H7 (cell line): ENCODE measurements around the gene TCF25. TPM values are rescaled to one million over a fixed set of nuclear protein-coding genes. Genes with fewer than 3 reads are reported as not detected.
A peak's percentile ranks its signal among the peaks of the same experiment; 100 is the strongest.
"Not testable (repeated sequence)": the region's sequence is repeated elsewhere in the genome, so short reads cannot be mapped to it uniquely, and the experiment has no call there.

ENCODE experiments used
- DNase-seq: peaks from one replicate; pipeline ENCODE4 v3.0.0; 2012
- H3K27me3 ChIP-seq: 2 replicates; pipeline ENCODE4 v1.6.0; 2011; ENCODE audit warnings: mild to moderate bottlenecking, low read length; ENCODE audit not compliant: control insufficient read depth, insufficient read depth
- H3K36me3 ChIP-seq: replicated peaks from 2 replicates; pipeline ENCODE4 v1.5.1; 2011; ENCODE audit warnings: low read length; ENCODE audit not compliant: control insufficient read depth, insufficient read depth
- H3K4me3 ChIP-seq: 2 replicates; pipeline ENCODE4 v1.5.1; 2011; ENCODE audit warnings: low read depth, mild to moderate bottlenecking, control low read depth, low read length, moderate library complexity; ENCODE audit not compliant: insufficient read depth
- total RNA-seq: library from RNA; depleted of rRNA; stranded (reverse); fragments of >200 nt; shearing (Covaris generic); gene quantifications from 2 replicates; pipeline ENCODE4 v1.2.3, GENCODE V29; 2014

The TCF25 gene
- total RNA-seq, 1 experiment from 2014 or later: 70.5 TPM

DNA sequence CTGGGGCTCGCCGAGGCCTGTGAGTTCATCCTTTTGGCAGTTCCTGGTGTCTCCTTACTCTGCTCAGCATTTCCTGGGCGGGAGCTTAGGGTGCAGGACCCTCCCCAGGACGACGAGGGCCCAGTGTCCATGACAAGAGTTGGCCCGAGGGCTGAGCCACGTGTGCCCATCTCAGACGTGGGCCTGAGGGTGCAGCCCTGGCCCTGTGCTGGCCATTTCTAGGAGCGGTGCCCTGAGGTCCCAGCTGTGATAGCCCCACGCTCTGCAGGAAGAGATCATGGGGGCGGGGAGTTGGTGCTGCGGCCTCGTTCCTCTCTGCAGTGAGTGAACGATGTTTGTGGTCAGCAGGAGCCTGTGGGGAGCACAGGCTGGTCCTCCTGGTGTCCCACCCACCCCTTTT lies 39.2 kb downstream of the TCF25 start:
- Histone ChIP-seq H3K27me3 (no peaks in the 10 kb centered on the region), H3K36me3 (peaks cover 4% of the 10 kb centered on the region), H3K4me3 (no peak overlapping the region)
- no peak for DNase-seq

- peaks cover 2% of the 10 kb centered on the region for H3K36me3 ChIP-seq
- DNase-seq: no peak
- H3K27me3 ChIP-seq: peaks cover under 1% of the 10 kb centered on the region; the same call in 1 of the 2 replicates
These were observed 40.3 kb downstream of the TCF25 start for GRCh38 chr16:89913408-89914387.

GRCh38 chr16:89914642-89915285 lies 41.4 kb downstream of the TCF25 start:
- H3K4me3 ChIP-seq, DNase-seq, H3K36me3 ChIP-seq, H3K27me3 ChIP-seq: not testable (repeated sequence)

More at GRCh38 chr16:89913408-89914387, 40.3 kb downstream of the TCF25 start:
- H3K4me3 ChIP-seq: no peak overlapping the region

GRCh38 chr16:89915303-89916232 lies 42.2 kb downstream of the TCF25 start:
- no peak overlapping the region for H3K4me3 ChIP-seq
- DNase-seq: no peak
- H3K27me3 ChIP-seq: peaks cover 4% of the 10 kb centered on the region; the same call in 1 of the 2 replicates
- peaks cover 2% of the 10 kb centered on the region for H3K36me3 ChIP-seq

DNA sequence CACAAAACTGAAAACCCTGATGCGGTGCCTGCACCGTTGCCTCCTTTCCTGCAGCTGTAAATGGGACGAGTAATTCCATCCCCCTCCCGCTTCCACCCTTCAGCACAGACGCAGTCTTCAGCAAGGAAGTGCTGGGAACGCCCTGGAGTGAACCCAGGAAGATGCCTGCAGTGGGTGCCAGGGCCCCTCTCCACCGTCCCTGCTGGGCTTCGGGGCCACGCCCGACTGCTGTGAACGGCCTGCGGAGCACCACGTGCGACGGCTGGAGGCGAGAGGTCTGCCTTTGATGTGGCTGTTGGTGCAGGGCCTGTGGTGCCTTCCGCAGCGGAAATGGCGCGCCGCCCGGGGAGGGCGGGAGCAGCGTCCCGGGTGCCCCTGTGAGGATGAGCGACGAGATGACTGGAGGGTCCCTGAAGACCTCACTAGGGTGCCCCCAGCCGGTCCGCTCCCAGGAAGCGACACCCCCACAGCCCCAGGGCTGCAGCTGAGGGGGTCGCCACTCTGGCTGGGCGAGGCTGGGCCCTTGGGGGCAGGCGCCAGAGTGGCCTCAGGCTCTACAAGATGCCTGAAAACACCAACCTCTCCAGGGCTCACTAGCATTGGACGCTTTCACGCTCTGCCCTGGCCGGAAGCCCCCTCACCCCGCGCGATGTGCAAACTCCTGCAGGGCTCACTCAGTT lies 44.5 kb downstream of the TCF25 start:
- Histone ChIP-seq H3K36me3 (no peaks in the 10 kb centered on the region; the same call in 1 of the 2 replicates), H3K27me3 (peaks cover 4% of the 10 kb centered on the region; the same call in 1 of the 2 replicates), H3K4me3 (peak overlapping the region; percentile 61)
- DNase-seq: peak; percentile 86

DNA sequence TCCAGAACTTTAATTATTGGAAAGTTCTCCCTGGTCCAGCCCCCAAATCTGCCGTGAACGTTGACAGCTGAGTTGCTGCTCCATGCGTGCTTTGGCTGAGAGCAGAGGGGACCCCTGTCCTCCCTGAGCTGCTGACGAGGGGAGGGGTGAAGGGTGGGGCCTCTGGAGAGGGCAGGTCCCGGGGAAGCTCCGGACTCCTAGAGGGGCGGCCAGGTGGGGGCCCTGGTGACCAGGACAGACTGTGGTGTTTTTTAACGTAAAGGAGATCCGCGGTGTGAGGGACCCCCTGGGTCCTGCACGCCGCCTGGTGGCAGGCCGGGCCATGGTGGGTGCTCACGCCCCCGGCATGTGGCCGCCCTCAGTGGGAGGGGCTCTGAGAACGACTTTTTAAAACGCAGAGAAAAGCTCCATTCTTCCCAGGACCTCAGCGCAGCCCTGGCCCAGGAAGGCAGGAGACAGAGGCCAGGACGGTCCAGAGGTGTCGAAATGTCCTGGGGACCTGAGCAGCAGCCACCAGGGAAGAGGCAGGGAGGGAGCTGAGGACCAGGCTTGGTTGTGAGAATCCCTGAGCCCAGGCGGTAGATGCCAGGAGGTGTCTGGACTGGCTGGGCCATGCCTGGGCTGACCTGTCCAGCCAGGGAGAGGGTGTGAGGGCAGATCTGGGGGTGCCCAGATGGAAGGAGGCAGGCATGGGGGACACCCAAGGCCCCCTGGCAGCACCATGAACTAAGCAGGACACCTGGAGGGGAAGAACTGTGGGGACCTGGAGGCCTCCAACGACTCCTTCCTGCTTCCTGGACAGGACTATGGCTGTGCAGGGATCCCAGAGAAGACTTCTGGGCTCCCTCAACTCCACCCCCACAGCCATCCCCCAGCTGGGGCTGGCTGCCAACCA lies 45.3 kb downstream of the TCF25 start, which contains the start of gene MC1R:
Gene MC1R, plus strand, starts transcription at position 410 of the 895 bp plus-strand sequence. Its CDS starts 397 bp downstream, at position 807.
- H3K4me3 ChIP-seq: peak within 1 kb of the TSS; percentile 61
- peak; percentile 88 for DNase-seq
- peaks cover 4% of the 10 kb centered on the region; the same call in 1 of the 2 replicates for H3K27me3 ChIP-seq
- H3K36me3 ChIP-seq: no peaks in the 10 kb centered on the region; the same call in 1 of the 2 replicates

DNA sequence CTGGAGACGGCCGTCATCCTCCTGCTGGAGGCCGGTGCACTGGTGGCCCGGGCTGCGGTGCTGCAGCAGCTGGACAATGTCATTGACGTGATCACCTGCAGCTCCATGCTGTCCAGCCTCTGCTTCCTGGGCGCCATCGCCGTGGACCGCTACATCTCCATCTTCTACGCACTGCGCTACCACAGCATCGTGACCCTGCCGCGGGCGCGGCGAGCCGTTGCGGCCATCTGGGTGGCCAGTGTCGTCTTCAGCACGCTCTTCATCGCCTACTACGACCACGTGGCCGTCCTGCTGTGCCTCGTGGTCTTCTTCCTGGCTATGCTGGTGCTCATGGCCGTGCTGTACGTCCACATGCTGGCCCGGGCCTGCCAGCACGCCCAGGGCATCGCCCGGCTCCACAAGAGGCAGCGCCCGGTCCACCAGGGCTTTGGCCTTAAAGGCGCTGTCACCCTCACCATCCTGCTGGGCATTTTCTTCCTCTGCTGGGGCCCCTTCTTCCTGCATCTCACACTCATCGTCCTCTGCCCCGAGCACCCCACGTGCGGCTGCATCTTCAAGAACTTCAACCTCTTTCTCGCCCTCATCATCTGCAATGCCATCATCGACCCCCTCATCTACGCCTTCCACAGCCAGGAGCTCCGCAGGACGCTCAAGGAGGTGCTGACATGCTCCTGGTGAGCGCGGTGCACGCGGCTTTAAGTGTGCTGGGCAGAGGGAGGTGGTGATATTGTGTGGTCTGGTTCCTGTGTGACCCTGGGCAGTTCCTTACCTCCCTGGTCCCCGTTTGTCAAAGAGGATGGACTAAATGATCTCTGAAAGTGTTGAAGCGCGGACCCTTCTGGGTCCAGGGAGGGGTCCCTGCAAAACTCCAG lies 46.4 kb downstream of the TCF25 start:
- H3K27me3 ChIP-seq: peaks cover 4% of the 10 kb centered on the region; the same call in 1 of the 2 replicates
- H3K4me3 ChIP-seq: no peak overlapping the region
- H3K36me3 ChIP-seq: no peaks in the 10 kb centered on the region
- DNase-seq: peak; percentile 41

DNA sequence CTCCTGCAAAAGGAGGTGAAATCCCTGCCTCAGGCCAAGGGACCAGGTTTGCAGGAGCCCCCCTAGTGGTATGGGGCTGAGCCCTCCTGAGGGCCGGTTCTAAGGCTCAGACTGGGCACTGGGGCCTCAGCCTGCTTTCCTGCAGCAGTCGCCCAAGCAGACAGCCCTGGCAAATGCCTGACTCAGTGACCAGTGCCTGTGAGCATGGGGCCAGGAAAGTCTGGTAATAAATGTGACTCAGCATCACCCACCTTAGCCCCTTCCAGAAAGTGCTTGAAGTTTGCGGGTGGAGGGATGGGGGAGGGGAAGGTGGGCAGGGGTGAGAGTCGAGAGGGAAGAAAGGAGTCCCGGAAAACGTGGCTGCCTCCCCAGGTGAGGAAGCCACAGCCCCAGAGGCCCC lies 47.3 kb downstream of the TCF25 start:
- no peaks in the 10 kb centered on the region for H3K36me3 ChIP-seq
- DNase-seq: peak; percentile 65
- H3K4me3 ChIP-seq: no peak overlapping the region
- H3K27me3 ChIP-seq: peaks cover 4% of the 10 kb centered on the region; the same call in 1 of the 2 replicates

DNA sequence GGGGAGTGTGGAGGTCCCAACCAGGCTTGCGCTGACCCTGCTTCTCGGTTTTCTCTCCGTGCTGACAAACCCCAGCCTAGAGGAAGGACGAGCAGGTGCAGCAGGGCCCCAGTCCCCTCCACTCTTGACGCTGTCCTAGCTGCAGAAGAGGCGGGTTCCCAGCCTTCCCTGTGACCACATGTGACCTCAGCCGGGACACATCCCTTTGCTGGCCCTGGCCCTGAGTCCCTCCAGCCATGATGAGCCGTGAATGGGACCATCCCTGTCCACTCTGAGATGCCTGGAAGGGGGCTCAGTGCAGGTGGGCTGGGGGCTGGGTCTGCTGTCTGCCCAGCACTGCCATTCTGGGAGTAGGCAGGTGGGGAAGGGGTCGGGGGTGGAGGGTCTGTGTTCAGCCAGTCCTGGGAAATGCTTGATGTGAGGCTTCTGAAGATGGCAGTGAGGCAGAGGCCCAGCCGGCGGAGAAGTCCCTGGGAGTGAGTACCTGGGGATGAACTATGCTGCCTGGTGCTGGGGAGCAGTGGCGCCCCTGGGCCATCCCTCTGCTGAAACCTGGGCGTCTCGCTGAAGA lies 47.8 kb downstream of the TCF25 start:
- DNase-seq: peak; percentile 65
- peak overlapping the region; percentile 77 for H3K4me3 ChIP-seq
- H3K27me3 ChIP-seq: peaks cover 4% of the 10 kb centered on the region; the same call in 1 of the 2 replicates
- no peaks in the 10 kb centered on the region for H3K36me3 ChIP-seq

DNA sequence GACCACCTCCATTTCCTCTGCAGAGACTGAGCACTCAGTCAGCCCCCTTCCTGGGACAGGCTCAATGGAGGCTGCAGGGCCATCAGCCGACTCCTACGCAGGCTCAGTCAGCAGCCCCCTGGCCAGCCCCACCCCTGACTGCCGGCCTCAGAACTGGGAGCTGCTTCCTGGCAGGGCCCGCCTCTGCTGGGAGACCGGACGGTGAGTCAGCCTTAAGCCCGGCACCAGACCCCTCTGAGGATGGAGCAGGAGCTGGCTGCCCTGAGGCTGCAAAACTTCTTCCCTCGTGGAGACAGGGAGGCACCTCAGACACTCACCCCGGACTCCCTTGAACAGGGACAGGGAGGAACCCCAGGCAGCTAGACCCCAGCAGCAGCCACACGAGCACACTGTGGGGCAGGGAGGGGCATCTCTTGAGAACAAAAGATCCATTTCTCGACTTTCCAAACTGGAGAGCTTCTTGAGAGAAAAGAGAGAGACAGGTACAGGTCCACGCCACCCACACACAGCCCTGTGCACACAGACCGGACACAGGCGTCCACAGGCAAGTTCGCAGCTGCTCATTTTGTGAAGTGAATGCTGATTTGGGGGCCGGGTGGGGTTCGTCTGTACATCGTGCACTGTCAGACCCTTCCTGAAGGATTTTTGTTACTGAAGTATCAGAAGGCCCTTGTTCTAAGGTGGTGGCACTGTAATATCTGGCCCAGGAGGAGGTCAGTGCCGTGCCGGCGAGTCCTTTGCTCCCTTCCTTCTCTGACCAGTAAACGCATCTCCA lies 48.5 kb downstream of the TCF25 start:
- peak; percentile 84 for DNase-seq

GRCh38 chr16:89922477-89922883 lies 49.1 kb downstream of the TCF25 start:
- Histone ChIP-seq H3K36me3 (no peaks in the 10 kb centered on the region), H3K27me3 (peaks cover 4% of the 10 kb centered on the region; the same call in 1 of the 2 replicates), H3K4me3 (peak overlapping the region; percentile 77)
- DNase-seq: peak; percentile 84

More for the DNA sequence above, 48.5 kb downstream of the TCF25 start:
- Histone ChIP-seq H3K36me3 (no peaks in the 10 kb centered on the region), H3K4me3 (peak overlapping the region; percentile 77), H3K27me3 (peaks cover 4% of the 10 kb centered on the region; the same call in 1 of the 2 replicates)
